Measurements from ENCODE around the gene SNRK.

- TF ChIP-seq ZNF223 (tag by site-specific recombination; IDR thresholded peaks at IDR 0.05), result no peak
- TF ChIP-seq, protein P1, sequence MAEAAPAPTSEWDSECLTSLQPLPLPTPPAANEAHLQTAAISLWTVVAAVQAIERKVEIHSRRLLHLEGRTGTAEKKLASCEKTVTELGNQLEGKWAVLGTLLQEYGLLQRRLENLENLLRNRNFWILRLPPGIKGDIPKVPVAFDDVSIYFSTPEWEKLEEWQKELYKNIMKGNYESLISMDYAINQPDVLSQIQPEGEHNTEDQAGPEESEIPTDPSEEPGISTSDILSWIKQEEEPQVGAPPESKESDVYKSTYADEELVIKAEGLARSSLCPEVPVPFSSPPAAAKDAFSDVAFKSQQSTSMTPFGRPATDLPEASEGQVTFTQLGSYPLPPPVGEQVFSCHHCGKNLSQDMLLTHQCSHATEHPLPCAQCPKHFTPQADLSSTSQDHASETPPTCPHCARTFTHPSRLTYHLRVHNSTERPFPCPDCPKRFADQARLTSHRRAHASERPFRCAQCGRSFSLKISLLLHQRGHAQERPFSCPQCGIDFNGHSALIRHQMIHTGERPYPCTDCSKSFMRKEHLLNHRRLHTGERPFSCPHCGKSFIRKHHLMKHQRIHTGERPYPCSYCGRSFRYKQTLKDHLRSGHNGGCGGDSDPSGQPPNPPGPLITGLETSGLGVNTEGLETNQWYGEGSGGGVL (tag by site-specific recombination; IDR thresholded peaks at IDR 0.05), result no peak
- no peak for TF ChIP-seq CTCF (tag by site-specific recombination; IDR thresholded peaks at IDR 0.05)
These were observed 57.5 kb downstream of the SNRK start for GRCh38 chr3:43343815-43344214.

Data from HEK293 (cell line).